Measurements from ENCODE around the gene ALDH9A1. TPM values are rescaled to one million over a fixed set of nuclear protein-coding genes. Genes with fewer than 3 reads are reported as not detected.
"Not testable (repeated sequence)": the region's sequence is repeated elsewhere in the genome, so short reads cannot be mapped to it uniquely, and the experiment has no call there.

Gene ALDH9A1
- total and polyA plus RNA-seq, 2 donors (not counting 1 experiment from before 2014, with no cell fraction given): 217 to 270 TPM

DNA sequence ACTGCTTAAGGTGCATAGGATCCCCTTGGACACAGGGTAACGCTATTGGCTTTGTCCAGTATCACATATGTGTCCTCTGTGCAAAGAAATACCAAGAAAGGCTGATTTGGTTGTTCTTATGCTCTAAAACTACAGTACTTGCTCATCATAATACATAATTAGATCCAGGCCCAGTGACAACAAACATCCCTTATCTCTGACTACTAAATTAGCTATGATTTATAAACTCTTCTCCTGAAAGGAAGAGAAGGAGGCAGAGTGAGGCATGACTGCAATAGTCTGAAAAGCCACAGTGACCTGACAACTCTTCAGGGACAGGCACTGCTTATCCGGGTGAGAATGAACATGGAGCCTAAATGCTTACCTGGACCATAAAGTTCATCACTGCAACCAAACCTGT is 36.7 kb downstream of the ALDH9A1 start:
- H3K79me2 ChIP-seq (ENCODE audit: control insufficient read depth, insufficient read depth, low read length): no peaks in the 10 kb centered on the region
- no peaks in the 10 kb centered on the region for H3K9me3 ChIP-seq (ENCODE audit: control insufficient read depth, insufficient read depth, low read depth, low read length)
- no peak overlapping the region for H3K4me2 ChIP-seq (ENCODE audit: extremely low read depth, insufficient read depth, low read length)
- no peak overlapping the region for H2AFZ ChIP-seq (ENCODE audit: low read length)
- no peak overlapping the region for H3K9ac ChIP-seq (ENCODE audit: insufficient read depth, low read length)
- DNase-seq (ENCODE audit: low read depth in 2 of 2): no peak
- no peak overlapping the region for H3K4me3 ChIP-seq (replicated peaks in 1 of 4; ENCODE audit: control extremely low read depth in 1 of 4, insufficient read depth in 1 of 4, low read depth in 3 of 4, low read length in 4 of 4)
- peaks cover 2% of the 10 kb centered on the region for H3K4me1 ChIP-seq (ENCODE audit: control insufficient read depth, extremely low read depth, insufficient read depth, low read length)
- H3K27me3 ChIP-seq (ENCODE audit: control insufficient read depth, insufficient read depth, low read length): no peaks in the 10 kb centered on the region
- no peak for TF ChIP-seq EZH2 (IDR thresholded peaks at IDR 0.05; ENCODE audit: low read length, missing control alignments)
- TF ChIP-seq, protein P1, sequence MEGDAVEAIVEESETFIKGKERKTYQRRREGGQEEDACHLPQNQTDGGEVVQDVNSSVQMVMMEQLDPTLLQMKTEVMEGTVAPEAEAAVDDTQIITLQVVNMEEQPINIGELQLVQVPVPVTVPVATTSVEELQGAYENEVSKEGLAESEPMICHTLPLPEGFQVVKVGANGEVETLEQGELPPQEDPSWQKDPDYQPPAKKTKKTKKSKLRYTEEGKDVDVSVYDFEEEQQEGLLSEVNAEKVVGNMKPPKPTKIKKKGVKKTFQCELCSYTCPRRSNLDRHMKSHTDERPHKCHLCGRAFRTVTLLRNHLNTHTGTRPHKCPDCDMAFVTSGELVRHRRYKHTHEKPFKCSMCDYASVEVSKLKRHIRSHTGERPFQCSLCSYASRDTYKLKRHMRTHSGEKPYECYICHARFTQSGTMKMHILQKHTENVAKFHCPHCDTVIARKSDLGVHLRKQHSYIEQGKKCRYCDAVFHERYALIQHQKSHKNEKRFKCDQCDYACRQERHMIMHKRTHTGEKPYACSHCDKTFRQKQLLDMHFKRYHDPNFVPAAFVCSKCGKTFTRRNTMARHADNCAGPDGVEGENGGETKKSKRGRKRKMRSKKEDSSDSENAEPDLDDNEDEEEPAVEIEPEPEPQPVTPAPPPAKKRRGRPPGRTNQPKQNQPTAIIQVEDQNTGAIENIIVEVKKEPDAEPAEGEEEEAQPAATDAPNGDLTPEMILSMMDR (conservative IDR thresholded peaks at IDR 0.05 in 1 of 2, IDR thresholded peaks at IDR 0.05 in 1 of 2; ENCODE audit: low read depth in 1 of 2, low read length in 2 of 2): no peak
- peaks cover 8% of the 10 kb centered on the region for H3K36me3 ChIP-seq (ENCODE audit: control insufficient read depth, insufficient read depth, low read length)
- no peak overlapping the region for H3K27ac ChIP-seq (ENCODE audit: insufficient read depth, low read length)
- H4K20me1 ChIP-seq (ENCODE audit: control insufficient read depth, extremely low read depth, insufficient read depth, low read length): no peaks in the 10 kb centered on the region

DNA sequence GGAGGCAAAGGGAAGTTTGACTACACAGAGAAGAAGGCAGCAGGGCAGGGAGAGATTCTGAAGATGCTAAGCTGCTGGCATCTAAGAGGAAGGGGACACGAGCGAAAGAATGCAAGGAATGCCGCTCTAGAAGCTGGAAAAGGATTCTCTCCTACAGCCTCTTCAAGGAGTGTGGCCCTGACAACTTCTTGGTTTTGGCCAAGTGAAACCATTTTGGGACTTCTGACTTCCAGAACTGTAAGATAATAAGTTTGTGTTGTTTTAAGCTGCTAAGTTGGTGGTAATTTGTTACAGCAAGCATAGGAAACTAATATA is 38.8 kb downstream of the ALDH9A1 start:
- no peaks in the 10 kb centered on the region for H3K27me3 ChIP-seq (ENCODE audit: control insufficient read depth, insufficient read depth, low read length)
- H3K4me2 ChIP-seq (ENCODE audit: extremely low read depth, insufficient read depth, low read length): no peak overlapping the region
- TF ChIP-seq, protein P1 (conservative IDR thresholded peaks at IDR 0.05 in 1 of 2, IDR thresholded peaks at IDR 0.05 in 1 of 2; ENCODE audit: low read depth in 1 of 2, low read length in 2 of 2): no peak
- no peak for TF ChIP-seq EZH2 (IDR thresholded peaks at IDR 0.05; ENCODE audit: low read length, missing control alignments)
- no peaks in the 10 kb centered on the region for H3K9me3 ChIP-seq (ENCODE audit: control insufficient read depth, insufficient read depth, low read depth, low read length)
- no peak overlapping the region for H3K4me3 ChIP-seq (replicated peaks in 1 of 4; ENCODE audit: control extremely low read depth in 1 of 4, insufficient read depth in 1 of 4, low read depth in 3 of 4, low read length in 4 of 4)
- no peaks in the 10 kb centered on the region for H3K79me2 ChIP-seq (ENCODE audit: control insufficient read depth, insufficient read depth, low read length)
- no peak overlapping the region for H2AFZ ChIP-seq (ENCODE audit: low read length)
- H3K9ac ChIP-seq (ENCODE audit: insufficient read depth, low read length): no peak overlapping the region
- DNase-seq (ENCODE audit: low read depth in 2 of 2): no peak
- peaks cover 13% of the 10 kb centered on the region for H3K36me3 ChIP-seq (ENCODE audit: control insufficient read depth, insufficient read depth, low read length)
- no peaks in the 10 kb centered on the region for H3K4me1 ChIP-seq (ENCODE audit: control insufficient read depth, extremely low read depth, insufficient read depth, low read length)
- H3K27ac ChIP-seq (ENCODE audit: insufficient read depth, low read length): no peak overlapping the region
- H4K20me1 ChIP-seq (ENCODE audit: control insufficient read depth, extremely low read depth, insufficient read depth, low read length): no peaks in the 10 kb centered on the region

DNA sequence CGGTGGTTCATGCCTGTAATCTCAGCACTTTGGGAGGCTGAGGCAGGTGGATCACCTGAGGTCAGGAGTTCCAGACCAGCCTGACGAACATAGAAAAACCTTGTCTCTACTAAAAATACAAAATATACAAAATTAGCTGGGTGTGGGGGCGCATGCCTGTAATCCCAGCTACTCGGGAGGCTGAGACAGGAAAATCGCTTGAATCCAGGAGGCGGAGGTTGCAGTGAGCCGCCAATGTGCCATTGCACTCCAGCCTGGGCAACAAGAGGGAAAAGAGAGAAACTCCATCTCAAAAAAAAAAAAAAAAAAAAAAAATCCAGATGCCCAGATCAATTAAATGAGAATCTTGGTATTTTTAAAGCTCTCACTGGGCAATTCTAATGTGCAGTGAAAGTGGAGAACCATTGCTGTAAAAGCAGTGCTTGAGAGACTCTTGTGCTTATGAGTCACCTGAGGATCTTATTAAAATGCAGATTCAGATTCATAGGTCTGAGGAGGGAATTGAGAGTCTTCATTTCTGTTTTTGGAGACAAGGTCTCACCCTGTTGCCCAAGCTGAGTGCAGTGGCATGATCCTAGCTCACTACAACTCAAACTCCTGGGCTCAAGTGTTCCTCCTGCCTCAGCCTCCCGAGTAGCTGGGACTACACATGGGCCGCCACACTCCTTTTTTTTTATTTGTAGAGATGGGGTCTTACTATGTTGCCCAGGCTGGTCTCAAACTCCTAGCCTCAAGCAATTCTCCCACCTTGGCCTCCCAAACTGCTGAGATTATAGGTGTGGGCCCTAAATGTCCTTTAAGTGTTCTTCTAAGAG is 39.4 kb downstream of the ALDH9A1 start:
- H3K36me3 ChIP-seq (ENCODE audit: control insufficient read depth, insufficient read depth, low read length): peaks cover 13% of the 10 kb centered on the region
- not testable (repeated sequence) for H3K79me2 ChIP-seq (ENCODE audit: control insufficient read depth, insufficient read depth, low read length); H2AFZ ChIP-seq (ENCODE audit: low read length); H3K9ac ChIP-seq (ENCODE audit: insufficient read depth, low read length); DNase-seq (ENCODE audit: low read depth in 2 of 2); H3K4me1 ChIP-seq (ENCODE audit: control insufficient read depth, extremely low read depth, insufficient read depth, low read length); H4K20me1 ChIP-seq (ENCODE audit: control insufficient read depth, extremely low read depth, insufficient read depth, low read length); H3K9me3 ChIP-seq (ENCODE audit: control insufficient read depth, insufficient read depth, low read depth, low read length); H3K27me3 ChIP-seq (ENCODE audit: control insufficient read depth, insufficient read depth, low read length); H3K4me2 ChIP-seq (ENCODE audit: extremely low read depth, insufficient read depth, low read length); H3K27ac ChIP-seq (ENCODE audit: insufficient read depth, low read length); H3K4me3 ChIP-seq (replicated peaks in 1 of 4; ENCODE audit: control extremely low read depth in 1 of 4, insufficient read depth in 1 of 4, low read depth in 3 of 4, low read length in 4 of 4)
